GM19455 (cell line): ENCODE measurements around the gene TMEM119.

Source experiments
- ATAC-seq: cut with Tn5 transposase; IDR thresholded peaks from one replicate; pipeline ENCODE4 v1.9.1; 2021; ENCODE audit not compliant: unreplicated experiment

Gene TMEM119

DNA sequence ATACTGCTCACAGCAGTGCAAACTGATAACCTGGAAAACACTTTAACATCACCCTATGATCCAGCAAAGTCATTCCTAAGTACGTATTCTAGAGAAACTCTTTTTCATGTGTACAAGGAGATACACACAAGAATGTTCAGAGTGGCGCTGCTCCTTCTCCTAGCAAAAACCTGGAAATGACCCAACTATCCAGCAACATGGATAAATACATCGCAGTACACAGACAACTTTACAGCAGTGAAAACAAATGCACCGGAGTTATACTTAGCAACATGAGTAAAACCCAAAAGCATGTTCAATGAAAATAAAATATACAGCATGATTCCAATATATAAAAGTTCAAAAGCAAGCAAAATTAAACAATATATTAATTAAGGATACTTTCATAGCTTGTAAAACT lies 55.6 kb downstream of the TMEM119 start:
- ATAC-seq, result no peak
